Activated CD8-positive, alpha-beta memory T cell treated with anti-CD3 and anti-CD28 coated beads, Interleukin-2, amount 50 U/mL, for 48 hours (primary cell): ENCODE data around the gene CLIC5.
A peak's percentile ranks its signal among the peaks of the same experiment; 100 is the strongest.

Experiments
- DNase-seq: peaks from one replicate; pipeline ENCODE4 v3.0.0-alpha.2; 2020

CLIC5 gene

DNA sequence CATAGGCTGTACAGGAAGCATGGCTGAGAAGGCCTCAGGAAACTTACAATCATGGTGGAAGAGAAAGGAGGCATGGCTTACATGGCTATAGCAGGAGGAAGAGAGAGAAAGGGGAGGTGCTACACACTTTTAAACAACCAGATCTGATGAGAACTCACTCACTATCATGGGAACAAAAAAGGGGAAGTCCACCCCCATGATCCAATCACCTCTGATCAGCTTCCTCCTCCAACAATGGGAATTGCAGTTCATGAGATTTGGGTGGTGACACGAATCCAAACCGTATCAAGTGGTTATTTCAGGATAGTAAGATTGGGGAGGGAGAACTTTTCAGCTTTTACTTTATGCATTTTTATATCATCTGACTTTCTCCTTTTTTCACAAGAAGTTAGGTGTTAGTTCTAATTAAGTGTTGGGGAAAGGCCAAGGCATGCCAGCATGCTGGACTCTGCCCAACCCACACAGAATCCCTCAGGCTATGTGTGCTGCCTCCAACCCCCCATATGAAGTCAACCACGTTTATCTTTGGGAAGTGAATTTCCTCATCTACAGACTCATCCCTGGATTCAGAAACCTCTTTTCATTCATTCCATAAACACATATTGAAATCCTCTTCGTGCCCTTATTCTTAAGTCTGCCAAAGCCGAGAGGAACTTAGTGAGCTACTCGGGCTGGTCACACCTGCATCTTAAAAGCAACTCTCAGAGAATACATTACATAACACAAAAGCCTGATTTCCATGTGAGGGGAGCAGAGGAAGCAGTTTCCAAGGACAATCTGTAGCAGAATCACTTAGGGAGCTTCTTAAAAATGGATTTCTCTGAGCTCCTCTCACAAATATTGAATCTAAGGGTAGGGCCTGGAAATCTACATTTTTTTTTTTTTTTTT lies 16.7 kb upstream of the CLIC5 start:
- DNase-seq, result no peak

- no peak for DNase-seq
Measured at GRCh38 chr6:46029602-46030001, 13.9 kb upstream of the CLIC5 start.

DNA sequence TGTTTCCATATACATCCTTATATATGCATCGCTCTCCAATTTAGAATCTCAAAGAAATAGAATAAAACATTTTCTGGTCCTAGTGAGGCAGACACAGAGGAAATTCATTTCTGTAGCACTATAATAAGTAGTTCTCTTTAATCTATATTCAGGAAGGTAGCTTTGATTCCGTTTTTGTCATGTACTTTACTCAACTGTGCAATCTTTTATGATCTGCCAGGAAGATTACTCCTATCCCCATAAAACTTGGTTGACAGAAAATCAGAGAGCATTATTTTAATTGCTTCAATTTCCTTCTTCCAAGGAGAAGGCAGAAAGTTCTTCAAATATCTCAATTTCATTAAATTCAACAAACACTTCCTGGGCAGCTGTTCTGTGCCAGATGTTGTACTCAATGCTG lies 10.6 kb upstream of the CLIC5 start:
- DNase-seq, result no peak

DNA sequence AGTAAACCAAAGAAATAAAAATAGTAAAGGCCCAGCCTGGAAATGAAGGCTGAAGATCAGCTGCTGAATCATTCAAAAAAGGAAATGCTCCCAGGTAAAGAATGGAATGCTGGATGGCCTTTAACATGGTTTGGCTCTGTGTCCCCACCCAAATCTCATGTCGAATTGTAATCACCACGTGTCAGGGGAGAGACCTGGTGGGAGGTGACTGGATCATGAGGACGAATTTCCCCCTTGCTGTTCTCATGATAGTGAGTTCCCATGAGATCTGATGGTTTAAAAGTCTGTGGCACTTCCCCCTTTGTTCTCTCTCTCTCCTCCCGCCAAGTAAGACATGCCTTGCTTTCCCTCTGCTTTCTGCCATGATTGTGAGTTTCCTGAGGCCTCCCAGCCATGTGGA lies 9.9 kb upstream of the CLIC5 start:
- no peak for DNase-seq

DNA sequence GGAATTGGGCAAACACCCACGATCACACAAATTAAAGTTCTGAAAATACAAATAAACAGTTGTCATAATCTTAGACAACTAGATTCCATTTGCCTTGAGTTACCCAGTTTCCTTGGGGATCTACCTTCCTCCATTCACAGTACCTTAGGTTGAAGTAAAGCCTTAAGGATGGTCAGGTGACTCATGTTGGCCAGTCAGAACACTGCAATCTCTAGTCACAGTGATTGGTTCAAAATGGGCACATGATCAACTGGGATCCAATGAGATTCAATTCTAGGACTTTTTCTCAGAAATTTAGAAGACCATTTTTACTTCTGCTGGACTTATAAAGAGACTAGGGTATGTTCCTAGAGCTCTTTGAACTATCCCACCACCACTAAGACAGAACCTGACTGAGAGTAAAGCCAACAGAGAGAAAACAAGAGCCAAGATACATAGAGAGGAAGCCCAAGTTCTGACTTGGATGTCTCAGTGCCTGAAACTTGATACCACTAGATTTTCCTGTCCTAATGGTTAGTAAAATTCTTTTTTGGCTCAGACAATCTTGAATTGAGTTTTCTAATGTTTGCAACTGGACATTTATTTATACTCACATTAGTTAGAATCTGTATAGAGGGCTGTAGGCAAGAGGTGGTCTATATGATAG lies 8.6 kb upstream of the CLIC5 start:
- DNase-seq, result no peak

- no peak for DNase-seq
Measured at GRCh38 chr6:46023216-46023915, 7.7 kb upstream of the CLIC5 start.

- no peak for DNase-seq
Measured at GRCh38 chr6:46022106-46022948, 6.7 kb upstream of the CLIC5 start.

DNA sequence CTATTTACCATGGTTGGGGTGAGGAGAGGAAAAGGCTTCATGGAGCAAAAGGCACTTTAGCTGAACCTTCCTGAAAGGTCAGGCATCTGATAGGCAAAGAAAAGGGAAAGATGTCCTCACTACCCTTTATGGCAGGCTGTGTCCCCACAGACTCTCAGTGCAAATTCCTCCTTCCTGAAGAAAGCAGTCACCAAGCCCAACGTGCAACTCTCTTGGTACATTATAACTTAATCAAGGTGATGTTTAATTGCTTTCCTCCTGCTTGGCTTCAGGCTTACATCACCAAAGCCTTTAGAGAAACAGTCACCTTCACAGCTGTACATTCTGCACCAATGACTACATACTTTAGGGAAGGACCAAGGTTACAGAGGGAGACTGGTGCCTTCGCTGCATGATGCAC lies 2.1 kb upstream of the CLIC5 start:
- DNase-seq, result no peak

- DNase-seq, result no peak
Measured at GRCh38 chr6:46016063-46016608, 476 bp upstream of the CLIC5 start.

DNA sequence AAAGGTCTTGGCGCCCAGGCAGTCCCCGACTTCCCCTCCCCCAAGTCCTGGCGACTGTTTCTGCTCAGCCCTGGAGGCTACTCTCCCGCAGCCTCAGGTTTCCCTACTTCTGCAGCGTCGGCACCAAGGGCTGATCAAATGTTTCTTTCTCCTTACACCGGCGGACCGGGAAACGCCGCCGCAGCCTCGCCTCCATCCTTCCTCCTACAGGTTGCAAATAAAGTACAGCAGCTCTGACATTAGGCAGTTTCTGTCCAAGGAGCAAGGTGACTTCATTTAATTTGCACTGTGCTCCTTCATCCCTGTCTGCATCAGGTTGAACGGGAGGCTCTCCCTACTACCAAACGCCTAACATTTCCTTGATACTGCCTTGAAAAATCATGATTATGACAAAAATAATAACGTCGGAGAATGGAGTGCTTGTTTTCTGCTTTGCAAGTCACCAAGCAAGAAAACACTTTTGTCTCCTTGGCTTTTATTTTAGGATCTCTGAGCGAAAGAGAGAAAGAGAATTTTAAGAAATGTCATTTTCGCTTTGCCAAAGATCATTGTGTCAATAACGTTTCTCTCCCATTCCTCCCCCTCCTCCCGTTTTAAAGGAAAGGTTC lies 1.0 kb downstream of the CLIC5 start:
- DNase-seq, result peak; percentile 61

DNA sequence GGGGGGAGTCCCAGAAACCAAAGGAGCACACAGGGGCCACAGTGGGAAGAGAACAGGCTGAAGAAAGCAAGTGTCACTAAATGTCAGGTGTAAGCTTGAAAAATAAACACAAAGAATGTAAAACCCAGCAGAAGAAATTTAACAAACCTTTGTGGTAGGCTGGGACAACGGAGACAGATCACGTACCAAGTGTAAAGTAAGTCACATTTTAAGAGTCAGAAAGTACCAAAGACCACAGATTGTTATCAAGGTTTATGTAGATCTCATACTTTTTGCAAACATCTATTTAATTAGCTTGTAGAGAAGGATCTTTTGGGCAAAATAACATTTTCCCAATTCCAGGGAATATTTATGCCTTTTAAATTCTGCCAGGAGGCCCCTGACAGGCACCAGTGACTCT lies 1.6 kb downstream of the CLIC5 start:
- DNase-seq, result no peak

DNA sequence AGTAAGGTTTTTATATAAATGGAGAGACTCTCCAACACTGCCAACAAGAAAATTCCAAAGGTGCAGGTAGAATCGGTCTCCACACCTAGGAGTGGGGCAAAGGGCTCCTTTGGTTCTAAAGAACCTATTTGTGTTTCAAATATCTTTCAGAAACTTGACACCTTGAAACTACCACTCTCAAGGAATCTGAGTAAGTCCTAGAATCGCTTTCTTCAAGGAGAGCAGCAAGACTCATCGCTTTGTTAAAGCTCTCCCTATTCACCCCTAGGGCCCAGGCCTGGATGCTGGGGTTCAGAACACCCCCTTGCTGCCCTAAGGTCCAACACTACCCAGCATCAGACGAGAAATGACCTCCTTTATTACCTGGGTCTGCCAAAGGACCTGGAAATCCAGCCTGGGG lies 2.0 kb downstream of the CLIC5 start:
- DNase-seq, result no peak

- no peak for DNase-seq
Measured at GRCh38 chr6:46012834-46013233, 2.8 kb downstream of the CLIC5 start.

DNA sequence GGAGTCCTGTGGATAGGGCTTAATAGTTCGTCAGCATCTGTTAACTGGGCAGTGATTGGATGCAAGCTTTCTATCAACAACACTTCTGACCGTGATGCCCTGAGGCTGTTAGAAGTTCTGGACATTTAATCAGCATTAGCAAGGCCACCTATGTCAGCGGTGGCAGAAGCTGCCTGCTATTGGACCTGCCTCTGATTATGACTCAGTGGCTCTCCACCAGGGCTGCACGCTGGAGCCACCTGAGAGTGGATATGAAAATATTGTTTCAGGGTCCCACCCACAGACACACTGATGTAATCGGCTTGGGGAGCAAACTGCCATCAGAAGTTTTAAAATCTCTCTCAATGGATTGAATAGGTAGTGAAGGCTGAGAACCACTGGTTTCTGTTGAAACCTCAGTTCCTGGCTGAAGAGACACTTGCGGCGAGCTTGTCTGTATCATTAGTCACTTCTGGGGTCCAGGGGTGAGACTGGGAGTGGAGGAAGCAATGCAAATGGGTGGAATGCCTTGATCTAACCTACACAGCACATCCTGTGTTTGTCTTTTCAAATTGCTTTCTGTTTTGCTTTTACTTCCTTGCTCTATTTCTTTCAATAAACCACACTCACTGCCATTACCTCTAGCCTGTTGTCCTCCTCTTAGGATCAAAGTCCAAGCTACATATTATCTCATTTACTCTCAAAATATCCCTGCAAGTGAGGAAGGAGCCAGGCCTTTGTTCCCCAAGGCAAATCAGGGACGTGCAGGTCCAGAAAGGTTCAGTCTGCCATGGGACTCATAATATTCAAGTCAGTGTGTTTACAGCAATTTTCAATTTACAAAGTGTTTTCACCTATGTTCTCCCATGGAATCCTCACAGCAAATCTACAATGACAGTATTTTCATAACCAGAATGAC lies 4.2 kb downstream of the CLIC5 start:
- DNase-seq, result peak; percentile 72

DNA sequence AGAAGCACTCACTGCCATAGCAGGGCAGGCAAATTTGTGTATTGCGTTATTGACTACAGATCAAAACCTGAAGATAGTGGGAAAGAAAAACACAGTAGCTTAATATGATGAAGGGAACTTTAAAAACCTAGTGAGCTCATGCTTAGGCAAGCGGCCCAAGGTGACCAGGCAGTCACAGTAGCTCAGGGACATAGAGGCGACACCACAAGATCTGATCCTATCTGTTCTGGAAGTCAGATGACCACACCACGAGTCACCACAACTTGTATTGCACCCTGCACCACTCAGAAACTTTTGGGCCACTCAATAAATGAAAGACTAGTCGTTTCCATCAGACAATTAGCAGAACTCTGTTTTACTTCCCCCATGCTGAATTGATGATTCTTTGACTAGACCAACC lies 4.9 kb downstream of the CLIC5 start:
- no peak for DNase-seq

DNA sequence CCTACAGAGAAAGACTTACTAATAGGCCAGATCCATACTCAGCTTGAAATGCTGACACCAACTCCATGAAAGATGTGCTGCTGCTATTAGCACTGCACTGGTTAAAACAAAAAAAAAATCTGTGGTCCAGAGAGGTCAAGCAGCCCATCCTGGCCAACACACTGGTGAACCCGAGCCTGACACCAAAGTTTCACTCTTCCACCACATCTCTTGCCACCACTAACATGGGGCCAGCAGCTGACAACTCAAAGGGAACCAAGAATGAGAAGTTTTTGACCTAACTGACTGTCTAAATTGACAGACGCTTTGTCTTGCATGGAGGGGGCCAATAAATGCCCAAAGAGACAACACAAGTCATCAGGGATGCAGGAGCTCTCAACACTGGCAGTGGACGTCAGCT lies 5.4 kb downstream of the CLIC5 start:
- DNase-seq, result no peak

DNA sequence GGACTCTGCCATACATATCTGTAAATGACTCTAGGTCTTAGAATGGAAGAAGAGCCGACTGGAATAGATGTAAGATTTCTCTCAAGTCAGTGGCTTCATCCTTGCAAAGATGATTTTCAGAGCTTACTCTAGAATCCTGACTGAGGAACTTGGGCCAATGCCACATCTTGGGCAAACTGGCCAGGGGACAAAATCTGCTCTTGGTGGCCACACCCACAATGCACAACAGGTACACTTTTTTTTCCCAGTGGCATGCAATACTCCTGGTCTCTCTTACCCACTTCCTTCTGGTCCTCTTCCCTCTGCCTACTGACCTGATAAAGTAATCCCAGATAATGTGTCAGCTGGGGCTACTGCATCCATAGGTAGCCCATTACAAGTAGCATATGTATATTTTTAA lies 13.4 kb downstream of the CLIC5 start:
- no peak for DNase-seq

GRCh38 chr6:46000905-46001304 lies 14.8 kb downstream of the CLIC5 start:
- DNase-seq, result no peak

- DNase-seq, result no peak
Measured at GRCh38 chr6:45998524-45998923, 17.1 kb downstream of the CLIC5 start.

DNA sequence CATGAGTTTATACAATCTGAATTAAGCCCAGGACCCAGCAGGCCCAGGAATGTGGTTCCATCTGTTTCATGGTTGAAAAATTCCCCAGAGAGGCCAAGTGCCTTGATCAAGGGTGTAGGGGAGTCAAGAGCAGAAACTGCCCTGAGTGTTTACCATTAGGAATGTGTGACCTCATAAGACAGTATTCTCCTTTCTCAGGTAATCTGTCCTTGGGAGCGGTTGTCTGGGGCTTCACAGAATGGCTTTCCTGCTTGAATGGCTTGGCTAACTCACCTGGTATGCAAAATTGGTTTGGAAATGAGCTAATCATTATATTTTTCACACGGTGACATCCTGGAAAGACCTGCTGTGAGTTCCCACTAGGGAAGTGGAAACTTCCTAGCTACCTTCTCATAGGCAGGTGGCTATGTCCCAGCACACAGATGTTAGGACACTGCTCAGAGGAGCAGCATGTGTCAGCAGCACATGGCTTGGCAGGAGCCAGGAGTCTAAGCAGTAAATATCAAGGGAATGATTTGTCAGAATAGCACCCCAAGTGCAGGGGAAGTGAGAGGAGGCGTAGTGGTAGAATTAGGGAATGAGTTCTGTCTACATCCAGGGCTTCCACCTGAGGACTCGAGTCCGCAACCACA lies 17.7 kb downstream of the CLIC5 start:
- no peak for DNase-seq

DNA sequence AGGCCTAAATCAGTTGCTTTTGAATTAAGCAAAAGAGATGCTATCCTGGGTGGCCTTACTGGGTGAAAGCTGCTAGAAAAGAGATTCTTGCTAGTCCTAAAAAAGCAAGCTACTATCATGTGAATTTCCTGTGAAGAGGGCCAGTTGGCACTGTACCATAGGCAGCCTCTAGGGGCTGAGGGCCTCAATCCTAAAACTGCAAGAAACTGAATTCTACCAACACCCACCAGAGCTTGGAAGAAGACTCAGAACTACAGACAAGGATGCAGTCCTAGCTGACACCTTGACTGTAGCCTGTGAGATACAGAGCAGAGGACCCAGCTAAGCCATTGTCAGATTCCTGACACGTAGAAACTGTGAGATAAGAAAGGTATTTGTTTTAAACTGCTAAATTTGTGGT lies 24.5 kb downstream of the CLIC5 start:
- no peak for DNase-seq
